Measurements from ENCODE around the gene ZNF598. TPM values are rescaled to one million over a fixed set of nuclear protein-coding genes. Genes with fewer than 3 reads are reported as not detected.

ZNF598 gene
- polyA plus RNA-seq, 6 donors from 2014 or later, result 2.7 to 8.4 (median 3.9) TPM

Other genes with a start within 250 kb of the ZNF598 start
- 10 to 100 TPM; 32.0 to 61.1 (median 49.1) TPM for gene NME3, start 238.3 kb downstream of the ZNF598 start, polyA plus RNA-seq (ENCODE audit: low read depth in 6 of 6)
- gene EME2, start 237.0 kb downstream of the ZNF598 start, polyA plus RNA-seq (ENCODE audit: low read depth in 6 of 6), result 1 to 10 TPM in 1 of 6 donors, under 1 TPM in 5; 0.43 to 2.8 (median 0.93) TPM
- 100 to 1,000 TPM in 4 of 6 donors, 10 to 100 TPM in 2; 76.4 to 120 (median 108) TPM for gene MRPS34, start 236.7 kb downstream of the ZNF598 start, polyA plus RNA-seq (ENCODE audit: low read depth in 6 of 6)
- gene SPSB3, start 227.2 kb downstream of the ZNF598 start, polyA plus RNA-seq (ENCODE audit: low read depth in 6 of 6), result 10 to 100 TPM; 30.2 to 54.1 (median 36.2) TPM
- 100 to 1,000 TPM in 1 of 6 donors, 10 to 100 TPM in 5; 69.1 to 110 (median 81.0) TPM for gene NUBP2, start 226.9 kb downstream of the ZNF598 start, polyA plus RNA-seq (ENCODE audit: low read depth in 6 of 6)
- gene IGFALS, start 216.1 kb downstream of the ZNF598 start, polyA plus RNA-seq (ENCODE audit: low read depth in 6 of 6), result under 1 TPM in 1 of 6 donors, not detected in 5; 0.13 TPM
- gene HAGH, start 183.0 kb downstream of the ZNF598 start, polyA plus RNA-seq (ENCODE audit: low read depth in 6 of 6), result 10 to 100 TPM; 21.1 to 68.5 (median 39.1) TPM
- gene FAHD1, start 182.6 kb downstream of the ZNF598 start, polyA plus RNA-seq (ENCODE audit: low read depth in 6 of 6), result 10 to 100 TPM; 20.2 to 28.1 (median 24.5) TPM
- not detected for gene MEIOB, start 137.7 kb downstream of the ZNF598 start, polyA plus RNA-seq (ENCODE audit: low read depth in 6 of 6)
- not detected for gene HS3ST6, start 91.4 kb downstream of the ZNF598 start, polyA plus RNA-seq (ENCODE audit: low read depth in 6 of 6)
- 10 to 100 TPM; 15.6 to 34.5 (median 18.8) TPM for gene MSRB1, start 66.6 kb downstream of the ZNF598 start, polyA plus RNA-seq (ENCODE audit: low read depth in 6 of 6)
- not detected for gene RPL3L, start 55.1 kb downstream of the ZNF598 start, polyA plus RNA-seq (ENCODE audit: low read depth in 6 of 6)
- 100 to 1,000 TPM; 163 to 200 (median 194) TPM for gene NDUFB10, start 50.3 kb downstream of the ZNF598 start, polyA plus RNA-seq (ENCODE audit: low read depth in 6 of 6)
- gene RPS2, start 45.0 kb downstream of the ZNF598 start, polyA plus RNA-seq (ENCODE audit: low read depth in 6 of 6), result 1,000 to 10,000 TPM; 5,355 to 7,267 (median 6,090) TPM
- gene RNF151, start 43.0 kb downstream of the ZNF598 start, polyA plus RNA-seq (ENCODE audit: low read depth in 6 of 6), result not detected
- gene TBL3, start 37.8 kb downstream of the ZNF598 start, polyA plus RNA-seq (ENCODE audit: low read depth in 6 of 6), result 10 to 100 TPM; 10.9 to 54.8 (median 35.4) TPM
- not detected for gene NOXO1, start 28.4 kb downstream of the ZNF598 start, polyA plus RNA-seq (ENCODE audit: low read depth in 6 of 6)
- gene GFER, start 25.6 kb downstream of the ZNF598 start, polyA plus RNA-seq (ENCODE audit: low read depth in 6 of 6), result 10 to 100 TPM; 31.9 to 58.2 (median 37.6) TPM
- 1 to 10 TPM in 5 of 6 donors, not detected in 1; 1.5 to 4.1 (median 2.8) TPM for gene SYNGR3, start 19.9 kb downstream of the ZNF598 start, polyA plus RNA-seq (ENCODE audit: low read depth in 6 of 6)
- not detected for gene NPW, start 10.0 kb upstream of the ZNF598 start, polyA plus RNA-seq (ENCODE audit: low read depth in 6 of 6)
- not detected for gene NHERF2, start 17.1 kb upstream of the ZNF598 start, polyA plus RNA-seq (ENCODE audit: low read depth in 6 of 6)
- gene NTHL1, start 38.0 kb upstream of the ZNF598 start, polyA plus RNA-seq (ENCODE audit: low read depth in 6 of 6), result 10 to 100 TPM; 21.4 to 38.3 (median 26.0) TPM
- 10 to 100 TPM; 16.6 to 45.0 (median 24.9) TPM for gene TSC2, start 38.2 kb upstream of the ZNF598 start, polyA plus RNA-seq (ENCODE audit: low read depth in 6 of 6)
- gene PKD1, start 126.1 kb upstream of the ZNF598 start, polyA plus RNA-seq (ENCODE audit: low read depth in 6 of 6), result 10 to 100 TPM in 1 of 6 donors, 1 to 10 TPM in 5; 2.8 to 10.4 (median 4.0) TPM
- 1 to 10 TPM in 4 of 6 donors, under 1 TPM in 1, not detected in 1; 0.66 to 2.7 (median 1.4) TPM for gene RAB26, start 138.8 kb upstream of the ZNF598 start, polyA plus RNA-seq (ENCODE audit: low read depth in 6 of 6)
- gene TRAF7, start 146.0 kb upstream of the ZNF598 start, polyA plus RNA-seq (ENCODE audit: low read depth in 6 of 6), result 1 to 10 TPM; 4.2 to 9.4 (median 5.6) TPM
- not detected for gene CASKIN1, start 186.8 kb upstream of the ZNF598 start, polyA plus RNA-seq (ENCODE audit: low read depth in 6 of 6)
- gene MLST8, start 195.6 kb upstream of the ZNF598 start, polyA plus RNA-seq (ENCODE audit: low read depth in 6 of 6), result 10 to 100 TPM; 28.1 to 43.1 (median 33.4) TPM
- gene BRICD5, start 201.0 kb upstream of the ZNF598 start, polyA plus RNA-seq (ENCODE audit: low read depth in 6 of 6), result under 1 TPM in 2 of 6 donors, not detected in 4; 0.48 to 0.49 TPM
- 10 to 100 TPM in 2 of 6 donors, 1 to 10 TPM in 4; 5.7 to 11.0 (median 9.5) TPM for gene PGP, start 205.0 kb upstream of the ZNF598 start, polyA plus RNA-seq (ENCODE audit: low read depth in 6 of 6)
- 10 to 100 TPM in 2 of 6 donors, 1 to 10 TPM in 4; 6.4 to 16.1 (median 8.9) TPM for gene E4F1, start 213.8 kb upstream of the ZNF598 start, polyA plus RNA-seq (ENCODE audit: low read depth in 6 of 6)
- gene DNASE1L2, start 226.6 kb upstream of the ZNF598 start, polyA plus RNA-seq (ENCODE audit: low read depth in 6 of 6), result under 1 TPM in 1 of 6 donors, not detected in 5; 0.30 TPM
- 10 to 100 TPM; 41.7 to 55.1 (median 48.6) TPM for gene ECI1, start 241.8 kb upstream of the ZNF598 start, polyA plus RNA-seq (ENCODE audit: low read depth in 6 of 6)

All from naive B cell (primary cell).